Measurements from ENCODE around the gene DRG2.

DRG2 gene

DNA sequence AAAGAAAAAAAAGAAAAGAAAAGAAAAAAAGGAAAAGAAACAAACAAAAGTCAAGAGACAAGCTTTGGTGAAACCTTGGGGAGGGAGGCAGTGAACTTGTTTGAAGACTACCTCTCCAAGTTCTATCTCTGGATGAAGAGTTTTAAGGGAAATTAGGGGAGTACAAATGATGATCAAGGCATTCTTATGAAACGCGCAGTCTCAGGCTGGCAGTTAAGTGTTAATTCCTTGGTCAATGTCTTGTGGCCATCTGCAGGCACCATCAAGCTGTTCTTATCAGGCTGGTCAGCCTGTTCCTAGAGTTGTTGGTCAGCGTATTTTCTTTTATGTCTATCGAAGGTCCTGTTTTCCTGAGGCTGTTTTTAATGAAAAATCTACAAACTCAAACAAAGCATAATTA is 8.2 kb upstream of the DRG2 start:
- no peak overlapping the region for H3K27ac ChIP-seq (ENCODE audit: low read depth, low read length, poor library complexity, severe bottlenecking)
- no peaks in the 10 kb centered on the region for H4K20me1 ChIP-seq (ENCODE audit: insufficient read depth, low read length)
- no peaks in the 10 kb centered on the region for H3K9me3 ChIP-seq (ENCODE audit: low read length)
- no peak for TF ChIP-seq EZH2 (IDR thresholded peaks at IDR 0.05; ENCODE audit: borderline replicate concordance, low read length)
- TF ChIP-seq, protein P1, sequence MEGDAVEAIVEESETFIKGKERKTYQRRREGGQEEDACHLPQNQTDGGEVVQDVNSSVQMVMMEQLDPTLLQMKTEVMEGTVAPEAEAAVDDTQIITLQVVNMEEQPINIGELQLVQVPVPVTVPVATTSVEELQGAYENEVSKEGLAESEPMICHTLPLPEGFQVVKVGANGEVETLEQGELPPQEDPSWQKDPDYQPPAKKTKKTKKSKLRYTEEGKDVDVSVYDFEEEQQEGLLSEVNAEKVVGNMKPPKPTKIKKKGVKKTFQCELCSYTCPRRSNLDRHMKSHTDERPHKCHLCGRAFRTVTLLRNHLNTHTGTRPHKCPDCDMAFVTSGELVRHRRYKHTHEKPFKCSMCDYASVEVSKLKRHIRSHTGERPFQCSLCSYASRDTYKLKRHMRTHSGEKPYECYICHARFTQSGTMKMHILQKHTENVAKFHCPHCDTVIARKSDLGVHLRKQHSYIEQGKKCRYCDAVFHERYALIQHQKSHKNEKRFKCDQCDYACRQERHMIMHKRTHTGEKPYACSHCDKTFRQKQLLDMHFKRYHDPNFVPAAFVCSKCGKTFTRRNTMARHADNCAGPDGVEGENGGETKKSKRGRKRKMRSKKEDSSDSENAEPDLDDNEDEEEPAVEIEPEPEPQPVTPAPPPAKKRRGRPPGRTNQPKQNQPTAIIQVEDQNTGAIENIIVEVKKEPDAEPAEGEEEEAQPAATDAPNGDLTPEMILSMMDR (IDR thresholded peaks at IDR 0.05; ENCODE audit: low read length) = no peak
- H2AFZ ChIP-seq (ENCODE audit: low read length) = no peak overlapping the region
- H3K79me2 ChIP-seq (ENCODE audit: insufficient read depth, low read length) = no peaks in the 10 kb centered on the region
- H3K27me3 ChIP-seq (ENCODE audit: insufficient read depth, low read length) = no peaks in the 10 kb centered on the region
- no peaks in the 10 kb centered on the region for H3F3A ChIP-seq (ENCODE audit: insufficient read depth, low read length)
- no peak overlapping the region for H3K4me3 ChIP-seq (ENCODE audit: low read depth, low read length, poor library complexity, severe bottlenecking)
- H3K4me1 ChIP-seq (ENCODE audit: insufficient read depth, low read length, severe bottlenecking) = no peaks in the 10 kb centered on the region
- H3K9me2 ChIP-seq (ENCODE audit: low read depth, low read length) = no peaks in the 10 kb centered on the region
- no peak overlapping the region for H3K9ac ChIP-seq (ENCODE audit: low read length)
- no peaks in the 10 kb centered on the region for H3K36me3 ChIP-seq (ENCODE audit: insufficient read depth, low read length)
- H3K4me2 ChIP-seq (ENCODE audit: low read length) = no peak overlapping the region

DNA sequence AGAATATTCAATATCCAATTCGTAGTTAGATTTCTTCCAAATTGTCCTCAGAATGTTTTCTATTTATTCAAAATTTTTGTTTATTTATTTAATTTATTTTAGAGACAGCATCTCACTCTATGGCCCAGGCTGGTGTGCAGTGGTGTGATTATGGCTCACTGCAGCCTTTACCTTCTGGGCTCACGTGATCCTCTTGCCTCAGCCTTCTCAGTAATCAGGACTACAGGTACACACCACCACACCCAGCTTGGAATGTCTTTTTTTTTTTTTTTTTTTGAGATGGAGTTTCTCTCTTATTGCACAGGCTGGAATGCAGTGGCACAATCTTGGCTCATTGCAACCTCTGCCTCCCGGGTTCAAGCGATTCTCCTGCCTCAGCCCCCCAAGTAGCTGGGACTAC is 3.5 kb upstream of the DRG2 start:
- H4K20me1 ChIP-seq (ENCODE audit: insufficient read depth, low read length) = no peaks in the 10 kb centered on the region
- no peak overlapping the region for H3K27ac ChIP-seq (ENCODE audit: low read depth, low read length, poor library complexity, severe bottlenecking)
- H3K9me3 ChIP-seq (ENCODE audit: low read length) = no peaks in the 10 kb centered on the region
- H3K4me1 ChIP-seq (ENCODE audit: insufficient read depth, low read length, severe bottlenecking) = peaks cover 16% of the 10 kb centered on the region
- H3K9ac ChIP-seq (ENCODE audit: low read length) = no peak overlapping the region
- TF ChIP-seq EZH2 (IDR thresholded peaks at IDR 0.05; ENCODE audit: borderline replicate concordance, low read length) = no peak
- TF ChIP-seq, protein P1 (IDR thresholded peaks at IDR 0.05; ENCODE audit: low read length) = no peak
- H3K4me3 ChIP-seq (ENCODE audit: low read depth, low read length, poor library complexity, severe bottlenecking) = no peak overlapping the region
- H3F3A ChIP-seq (ENCODE audit: insufficient read depth, low read length) = no peaks in the 10 kb centered on the region
- no peak overlapping the region for H3K4me2 ChIP-seq (ENCODE audit: low read length)
- H2AFZ ChIP-seq (ENCODE audit: low read length) = no peak overlapping the region
- no peaks in the 10 kb centered on the region for H3K27me3 ChIP-seq (ENCODE audit: insufficient read depth, low read length)
- no peaks in the 10 kb centered on the region for H3K36me3 ChIP-seq (ENCODE audit: insufficient read depth, low read length)
- peaks cover 12% of the 10 kb centered on the region for H3K79me2 ChIP-seq (ENCODE audit: insufficient read depth, low read length)
- no peaks in the 10 kb centered on the region for H3K9me2 ChIP-seq (ENCODE audit: low read depth, low read length)

DNA sequence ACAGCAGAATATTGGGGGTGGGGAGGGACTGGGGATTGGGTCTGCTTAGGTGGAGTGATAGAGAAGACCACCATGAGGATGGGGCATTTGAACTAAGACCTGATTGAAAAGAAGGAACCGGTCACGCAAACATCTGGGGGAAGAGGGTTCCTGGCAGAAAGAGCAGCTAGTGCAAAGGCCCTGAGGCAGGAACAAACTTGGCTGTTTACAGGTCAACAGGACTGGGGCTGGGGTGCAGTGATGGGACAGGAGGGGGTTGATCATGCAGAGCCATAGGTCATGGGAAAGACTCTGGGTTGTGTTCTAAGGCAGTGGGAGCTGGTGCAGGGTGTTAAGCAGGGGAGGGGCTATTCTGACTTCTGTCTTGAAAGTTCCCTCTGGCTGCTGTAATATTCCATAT is 1.9 kb downstream of the DRG2 start:
- TF ChIP-seq EZH2 (IDR thresholded peaks at IDR 0.05; ENCODE audit: borderline replicate concordance, low read length) = no peak
- TF ChIP-seq, protein P1 (IDR thresholded peaks at IDR 0.05; ENCODE audit: low read length) = no peak
- H3K4me2 ChIP-seq (ENCODE audit: low read length) = no peak overlapping the region
- no peak overlapping the region for H3K4me3 ChIP-seq (ENCODE audit: low read depth, low read length, poor library complexity, severe bottlenecking)

More for the DNA sequence above, 1.9 kb downstream of the DRG2 start:
- Histone ChIP-seq H3K36me3 (ENCODE audit: insufficient read depth, low read length) (peaks cover 32% of the 10 kb centered on the region), H3K9me3 (ENCODE audit: low read length) (no peaks in the 10 kb centered on the region), H3K27me3 (ENCODE audit: insufficient read depth, low read length) (no peaks in the 10 kb centered on the region), H3K4me1 (ENCODE audit: insufficient read depth, low read length, severe bottlenecking) (peaks cover 16% of the 10 kb centered on the region), H3K9ac (ENCODE audit: low read length) (no peak overlapping the region), H3K9me2 (ENCODE audit: low read depth, low read length) (no peaks in the 10 kb centered on the region), H3K27ac (ENCODE audit: low read depth, low read length, poor library complexity, severe bottlenecking) (no peak overlapping the region), H2AFZ (ENCODE audit: low read length) (no peak overlapping the region), H3F3A (ENCODE audit: insufficient read depth, low read length) (no peaks in the 10 kb centered on the region), H4K20me1 (ENCODE audit: insufficient read depth, low read length) (no peaks in the 10 kb centered on the region), H3K79me2 (ENCODE audit: insufficient read depth, low read length) (peaks cover 12% of the 10 kb centered on the region)
